GM19043 (cell line): ENCODE measurements around the gene TMOD1.
A peak's percentile ranks its signal among the peaks of the same experiment; 100 is the strongest.
"Not testable (repeated sequence)": the region's sequence is repeated elsewhere in the genome, so short reads cannot be mapped to it uniquely, and the experiment has no call there.

Source experiments
- ATAC-seq: cut with Tn5 transposase; IDR thresholded peaks from one replicate; pipeline ENCODE4 v1.9.1; 2021; ENCODE audit warnings: low read depth; ENCODE audit not compliant: unreplicated experiment

The TMOD1 gene

GRCh38 chr9:97501177-97501971 lies at the start of gene TMOD1:
TMOD1 (plus strand) TSS chr9:97501666; CDS start chr9:97524189, 22,523 bp downstream.
- ATAC-seq = peak; percentile 51

DNA sequence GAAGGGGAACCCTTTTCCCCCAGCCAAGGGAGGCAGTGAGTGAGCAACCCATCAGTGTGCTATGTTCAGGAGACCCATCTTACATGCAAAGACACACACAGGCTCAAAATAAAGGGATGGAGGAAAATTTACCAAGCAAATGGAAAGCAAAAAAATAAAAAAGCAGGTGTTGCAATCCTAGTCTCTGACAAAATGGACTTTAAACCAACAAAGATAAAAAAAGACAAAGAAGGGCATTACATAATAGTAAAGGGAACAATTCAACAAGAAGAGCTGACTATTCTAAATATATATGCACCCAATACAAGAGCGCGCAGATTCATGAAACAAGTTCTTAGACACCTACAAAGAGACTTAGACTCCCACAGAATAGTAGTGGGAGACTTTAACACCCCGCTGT lies 47.9 kb upstream of the TMOD1 start:
- not testable (repeated sequence) for ATAC-seq

GRCh38 chr9:97456841-97457240 lies 44.6 kb upstream of the TMOD1 start:
- not testable (repeated sequence) for ATAC-seq

- no peak for ATAC-seq
These were observed 42.1 kb upstream of the TMOD1 start for GRCh38 chr9:97459326-97459725.

DNA sequence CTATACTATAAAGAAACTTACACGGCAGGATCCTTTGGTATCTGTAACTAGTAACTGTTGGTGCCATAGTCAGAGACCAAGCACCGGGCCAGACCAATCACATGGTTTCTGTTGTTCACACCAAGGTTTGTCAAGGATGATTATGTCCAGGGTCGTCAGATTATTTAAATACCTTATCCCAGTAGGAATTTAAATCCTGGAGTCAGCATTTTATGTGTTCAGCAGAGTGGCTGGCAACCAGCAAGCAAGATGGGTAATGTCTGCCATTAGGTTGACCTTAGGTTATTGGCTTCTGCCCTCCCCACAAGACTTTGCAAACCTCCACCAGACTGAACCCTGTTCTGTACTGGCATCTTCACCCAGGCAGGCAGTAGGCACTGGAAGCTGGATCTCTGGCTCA lies 39.3 kb upstream of the TMOD1 start:
- ATAC-seq = no peak

GRCh38 chr9:97462914-97463313 lies 38.6 kb upstream of the TMOD1 start:
- no peak for ATAC-seq

- ATAC-seq = peak; percentile 79
These were observed 32.6 kb upstream of the TMOD1 start for GRCh38 chr9:97468658-97469448.

DNA sequence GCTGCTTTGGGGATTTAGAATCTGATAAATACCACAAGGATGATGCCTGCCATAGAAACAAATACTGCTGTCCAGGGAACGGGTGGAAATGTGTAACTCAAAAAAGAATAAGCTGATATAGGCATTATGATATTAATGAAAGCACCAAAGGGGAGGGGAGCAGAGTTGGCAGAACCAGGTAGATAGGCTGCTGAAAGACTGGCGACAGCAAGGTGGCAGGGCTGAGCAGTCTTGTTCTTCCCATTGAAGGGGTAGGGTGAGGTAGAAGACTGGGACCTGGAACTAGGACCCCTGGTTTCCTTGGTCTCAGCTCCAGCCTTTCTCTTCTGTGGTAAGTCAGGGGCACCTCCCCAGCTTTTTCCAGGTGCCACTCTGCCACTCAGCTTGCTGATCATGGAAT lies 31.4 kb upstream of the TMOD1 start:
- ATAC-seq = no peak

GRCh38 chr9:97473717-97474116 lies 27.7 kb upstream of the TMOD1 start:
- ATAC-seq = no peak

DNA sequence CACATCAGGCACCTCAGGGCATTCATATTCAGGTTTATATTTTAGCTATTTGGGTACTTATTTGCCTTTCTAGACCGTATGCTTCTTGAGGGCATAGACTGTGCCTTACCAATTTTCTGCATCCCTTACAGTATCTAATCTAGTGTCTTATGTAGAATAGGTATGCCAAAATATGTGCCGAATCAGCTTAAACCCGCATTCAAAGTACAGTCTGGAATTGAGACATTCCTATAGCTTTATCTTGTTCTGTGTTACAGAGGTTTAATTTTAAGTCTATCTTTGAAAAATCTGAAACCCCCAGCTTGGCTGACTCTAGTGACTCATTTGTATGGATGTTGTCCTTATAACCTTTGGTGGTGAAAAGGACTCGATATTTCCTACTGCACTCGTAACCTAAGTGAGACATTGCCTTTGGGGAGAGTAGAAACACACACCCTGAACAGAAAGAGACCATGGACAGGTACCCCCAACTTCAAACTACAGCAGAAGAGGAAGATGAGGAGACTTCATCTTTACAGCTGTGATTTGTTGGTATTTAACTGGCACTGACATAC lies 27.0 kb upstream of the TMOD1 start:
- ATAC-seq = no peak

GRCh38 chr9:97475059-97475458 lies 26.4 kb upstream of the TMOD1 start:
- no peak for ATAC-seq

DNA sequence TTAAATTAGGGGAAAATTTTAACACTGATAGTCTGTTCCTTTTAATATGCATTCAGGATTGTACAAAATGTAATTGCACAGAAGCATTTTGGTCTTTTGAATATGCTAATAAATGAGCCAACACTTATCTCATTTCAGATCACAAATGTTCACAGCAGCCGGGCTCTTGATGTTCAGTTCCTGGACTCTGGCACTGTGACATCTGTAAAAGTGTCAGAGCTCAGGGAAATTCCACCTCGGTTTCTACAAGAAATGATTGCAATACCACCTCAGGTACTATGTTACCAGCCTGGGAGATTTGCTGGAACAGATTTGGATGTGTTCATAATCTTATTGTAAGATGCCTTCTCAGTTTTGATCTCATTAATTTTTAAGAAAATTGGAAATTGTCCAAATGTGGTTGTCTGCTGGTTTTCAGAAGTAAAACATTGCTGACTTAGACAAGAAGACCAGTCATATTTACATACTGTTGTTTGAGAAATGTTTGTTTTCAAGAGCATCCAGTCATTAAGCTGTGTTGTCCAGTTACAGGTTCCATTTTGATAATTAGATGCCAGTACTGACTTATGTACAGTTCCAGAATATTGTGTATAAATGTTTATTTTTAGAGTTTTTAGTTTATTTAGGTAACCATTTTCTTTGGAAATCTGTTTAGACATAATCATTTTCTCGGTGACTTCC lies 23.0 kb upstream of the TMOD1 start:
- no peak for ATAC-seq

GRCh38 chr9:97479496-97480159 lies 21.8 kb upstream of the TMOD1 start:
- no peak for ATAC-seq

DNA sequence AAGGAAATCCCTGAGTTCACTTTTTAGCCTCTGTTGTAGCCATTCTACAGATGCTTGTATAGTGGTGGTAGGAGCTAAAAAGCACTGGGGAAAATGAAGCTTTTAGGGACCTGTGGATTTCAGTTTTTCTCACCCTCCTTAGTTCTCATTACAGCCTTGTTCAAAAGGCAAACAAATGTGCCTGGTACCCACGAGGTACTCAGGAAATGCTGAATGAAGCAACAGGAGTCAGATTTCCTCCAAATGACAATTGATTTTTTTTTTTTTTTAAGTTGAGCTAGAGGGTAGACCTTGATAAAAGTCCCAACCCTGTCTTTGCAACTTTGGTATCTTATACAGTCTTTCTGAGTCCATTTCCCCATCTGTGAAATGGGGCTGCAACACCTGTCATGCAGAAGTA lies 21.3 kb upstream of the TMOD1 start:
- ATAC-seq = no peak

GRCh38 chr9:97480749-97481148 lies 20.7 kb upstream of the TMOD1 start:
- ATAC-seq = no peak

GRCh38 chr9:97484134-97484533 lies 17.3 kb upstream of the TMOD1 start:
- no peak for ATAC-seq

DNA sequence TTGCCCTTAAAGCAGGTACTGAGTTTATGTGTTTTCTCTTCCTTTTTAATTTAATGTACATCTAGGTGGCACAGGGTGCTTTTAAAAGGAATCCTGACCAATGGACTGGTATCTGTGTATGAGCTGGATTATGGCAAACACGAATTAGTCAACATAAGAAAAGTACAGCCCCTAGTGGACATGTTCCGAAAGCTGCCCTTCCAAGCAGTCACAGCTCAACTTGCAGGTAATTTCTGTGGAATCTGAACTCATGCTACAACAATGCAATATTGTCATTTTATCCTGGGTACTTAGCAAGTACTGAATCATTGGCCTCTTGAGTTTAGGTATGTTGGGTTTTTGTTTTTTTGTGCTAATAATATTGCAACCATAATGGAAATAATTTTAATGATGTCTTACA lies 14.4 kb upstream of the TMOD1 start:
- no peak for ATAC-seq

- no peak for ATAC-seq
These were observed 13.6 kb upstream of the TMOD1 start for GRCh38 chr9:97487861-97488260.

GRCh38 chr9:97491216-97491999 lies 10.1 kb upstream of the TMOD1 start:
- no peak for ATAC-seq
